ENCODE measurements around the gene OTOG.

OTOG gene

GRCh38 chr11:17672469-17672868 lies 125.4 kb downstream of the OTOG start:
- DNase-seq, result no peak

GRCh38 chr11:17673951-17674350 lies 126.9 kb downstream of the OTOG start:
- no peak for DNase-seq

- no peak for DNase-seq
Observed at GRCh38 chr11:17682848-17683247, 135.8 kb downstream of the OTOG start.

GRCh38 chr11:17683377-17684161 lies 136.5 kb downstream of the OTOG start:
- DNase-seq, result no peak

- DNase-seq, result no peak
Observed at GRCh38 chr11:17684550-17684949, 137.5 kb downstream of the OTOG start.

GRCh38 chr11:17686231-17686980 lies 139.3 kb downstream of the OTOG start:
- no peak for DNase-seq

- no peak for DNase-seq
Observed at GRCh38 chr11:17687946-17688670, 141.0 kb downstream of the OTOG start.

- no peak for DNase-seq
Observed at GRCh38 chr11:17691550-17691949, 144.5 kb downstream of the OTOG start.

- no peak for DNase-seq
Observed at GRCh38 chr11:17691976-17692375, 144.9 kb downstream of the OTOG start.

- no peak for DNase-seq
Observed at GRCh38 chr11:17692931-17693330, 145.9 kb downstream of the OTOG start.

- no peak for DNase-seq
Observed at GRCh38 chr11:17693531-17693930, 146.5 kb downstream of the OTOG start.

- no peak for DNase-seq
Observed at GRCh38 chr11:17694494-17695110, 147.5 kb downstream of the OTOG start.

- no peak for DNase-seq
Observed at GRCh38 chr11:17695454-17696441, 148.7 kb downstream of the OTOG start.

- no peak for DNase-seq
Observed at GRCh38 chr11:17696741-17697140, 149.7 kb downstream of the OTOG start.

Data from hematopoietic multipotent progenitor cell treated with erythropoietin and hydrocortisone succinate and interleukin-3 and kit ligand, for 4 days (in vitro differentiated cells).